GM18498 (cell line): ENCODE data around the gene ITPKA.

Experiments used
- ATAC-seq: cut with Tn5 transposase; IDR thresholded peaks from one replicate; pipeline ENCODE4 v1.9.1; 2021; ENCODE audit warnings: mild to moderate bottlenecking, moderate library complexity; ENCODE audit not compliant: unreplicated experiment

ITPKA gene

GRCh38 chr15:41507820-41508290, 14.2 kb downstream of the ITPKA start:
- no peak for ATAC-seq

GRCh38 chr15:41510728-41511127, 17.1 kb downstream of the ITPKA start:
- no peak for ATAC-seq

GRCh38 chr15:41511331-41511898, 17.7 kb downstream of the ITPKA start:
- ATAC-seq = no peak

GRCh38 chr15:41511899-41512369, 18.3 kb downstream of the ITPKA start:
- no peak for ATAC-seq

- no peak for ATAC-seq
Measured at GRCh38 chr15:41512512-41512939, 18.9 kb downstream of the ITPKA start.

GRCh38 chr15:41512940-41513505, 19.3 kb downstream of the ITPKA start:
- ATAC-seq = peak; percentile 44

GRCh38 chr15:41513506-41514227, 20.0 kb downstream of the ITPKA start, which contains the start of gene LTK:
TSS of gene LTK (minus strand) at chr15:41513827. CDS start at chr15:41513709, 118 bp downstream.
- ATAC-seq = no peak

GRCh38 chr15:41517895-41518449, 24.3 kb downstream of the ITPKA start:
- ATAC-seq = no peak

- ATAC-seq = no peak
Measured at GRCh38 chr15:41520636-41521035, 27.0 kb downstream of the ITPKA start.

GRCh38 chr15:41521614-41522013, 27.9 kb downstream of the ITPKA start:
- ATAC-seq = no peak

- ATAC-seq = no peak
Measured at GRCh38 chr15:41523097-41523496, 29.4 kb downstream of the ITPKA start.

- ATAC-seq = no peak
Measured at GRCh38 chr15:41530363-41530956, 36.8 kb downstream of the ITPKA start.

- no peak for ATAC-seq
Measured at GRCh38 chr15:41535544-41535943, 41.9 kb downstream of the ITPKA start.

GRCh38 chr15:41536866-41537265, 43.2 kb downstream of the ITPKA start:
- ATAC-seq = no peak

GRCh38 chr15:41543521-41543870, 49.8 kb downstream of the ITPKA start:
- ATAC-seq = no peak

- no peak for ATAC-seq
Measured at GRCh38 chr15:41544650-41545015, 51.0 kb downstream of the ITPKA start.

GRCh38 chr15:41545218-41545617, 51.5 kb downstream of the ITPKA start:
- no peak for ATAC-seq

GRCh38 chr15:41546851-41547786, 53.4 kb downstream of the ITPKA start:
- no peak for ATAC-seq

- ATAC-seq = no peak
Measured at GRCh38 chr15:41550066-41550775, 56.5 kb downstream of the ITPKA start.
